B cell (primary cell): ENCODE results near the gene DYNC2I2. TPM values are rescaled to one million over a fixed set of nuclear protein-coding genes. Genes with fewer than 3 reads are reported as not detected.

Experiments
- ATAC-seq: fragments of 200-7000 bp; cut with Tn5 transposase; one replicate; pipeline ENCODE4 v1.10.0; 2021; ENCODE audit warnings: low read depth, mild to moderate bottlenecking, moderate number of reproducible peaks, moderate library complexity
- CTCF ChIA-PET: fragments of 350-600 bp; sonication (Branson Sonifier 250); formaldehyde crosslinking; loops from one replicate; lab custom pipeline; 2021; ENCODE audit warnings: antibody characterized with exemption, inconsistent platforms; lab: Charles Lee
- POLR2A ChIA-PET: fragments of 350-600 bp; sonication (Branson Sonifier 250); formaldehyde crosslinking; loops from one replicate; lab custom pipeline; 2021; ENCODE audit warnings: antibody characterized with exemption; lab: Charles Lee
- DNase-seq: peaks from one replicate; pipeline ENCODE4 v3.0.0; 2013
- H2AFZ ChIP-seq: 2 replicates; pipeline ENCODE4 v1.6.1; 2012; ENCODE audit warnings: mild to moderate bottlenecking, low read depth, low read length; ENCODE audit not compliant: insufficient read depth, poor library complexity, severe bottlenecking
- H3K27ac ChIP-seq, 2 donors: 1 replicate in 1 of 2; 2 replicates in 1 of 2; pipeline ENCODE4 v1.5.1; 2012 to 2013; ENCODE audit warnings: low read length in 2 of 2, mild to moderate bottlenecking in 2 of 2, moderate library complexity in 1 of 2
- H3K27me3 ChIP-seq, 4 experiments: fragments of 200-600 bp in 1 of 4; sonication (generic) in 1 of 4; replicated peaks in 1 of 4; 1 replicate in 2 of 4; 2 replicates in 2 of 4; pipeline versions ENCODE4 v1.6.1 to v1.7.0; 2013 to 2016; ENCODE audit warnings: low read length in 3 of 4, mild to moderate bottlenecking in 2 of 4, mixed read lengths in 1 of 4, moderate library complexity in 1 of 4; ENCODE audit not compliant: insufficient read depth in 4 of 4, control insufficient read depth in 3 of 4; ENCODE audit errors: control extremely low read depth in 1 of 4
- H3K36me3 ChIP-seq, 2 experiments: replicated peaks in 1 of 2; 1 replicate in 1 of 2; 2 replicates in 1 of 2; pipeline versions ENCODE4 v1.6.1 to v1.7.1; 2013; ENCODE audit warnings: low read length in 1 of 2; ENCODE audit not compliant: insufficient read depth in 2 of 2, control insufficient read depth in 1 of 2; ENCODE audit errors: control extremely low read depth in 1 of 2, extremely low read depth in 1 of 2
- H3K4me1 ChIP-seq, 2 donors: fragments of 200-600 bp in 1 of 2; sonication (generic) in 1 of 2; 1 replicate in 1 of 2; 2 replicates in 1 of 2; pipeline versions ENCODE4 v1.5.1 to v1.6.1; 2013 to 2017; ENCODE audit warnings: low read length in 2 of 2; ENCODE audit not compliant: control insufficient read depth in 2 of 2, insufficient read depth in 2 of 2
- H3K4me2 ChIP-seq: replicated peaks from 2 replicates; pipeline ENCODE3; 2012; ENCODE audit warnings: mild to moderate bottlenecking, low read depth, low read length; ENCODE audit not compliant: poor library complexity, severe bottlenecking
- H3K4me3 ChIP-seq, 5 experiments: fragments of 200-600 bp in 1 of 5; sonication (generic) in 1 of 5; 1 replicate in 3 of 5; 2 replicates in 2 of 5; pipeline versions ENCODE4 v1.5.1 to v1.7.0; 2011 to 2016; ENCODE audit warnings: low read length in 4 of 5, mild to moderate bottlenecking in 4 of 5, low read depth in 2 of 5, control low read depth in 1 of 5, moderate library complexity in 1 of 5; ENCODE audit not compliant: insufficient read depth in 1 of 5; ENCODE audit errors: control extremely low read depth in 1 of 5, extremely low read depth in 1 of 5
- H3K79me2 ChIP-seq: fragments of 200-600 bp; sonication (generic); one replicate; pipeline ENCODE4 v1.6.0; 2016; ENCODE audit warnings: low read length; ENCODE audit not compliant: control insufficient read depth, insufficient read depth
- H3K9ac ChIP-seq: fragments of 200-600 bp; sonication (generic); 2 replicates; pipeline ENCODE4 v1.6.1; 2017; ENCODE audit warnings: mild to moderate bottlenecking, low read length, moderate library complexity
- H3K9me3 ChIP-seq, 3 donors: one replicate each; pipeline versions ENCODE4 v1.6.1 to v1.7.1; 2013; ENCODE audit warnings: low read length in 2 of 3; ENCODE audit not compliant: control insufficient read depth in 2 of 3, insufficient read depth in 1 of 3; ENCODE audit errors: control extremely low read depth in 1 of 3
- H4K20me1 ChIP-seq: 2 replicates; pipeline ENCODE4 v1.6.0; 2012; ENCODE audit warnings: mild to moderate bottlenecking, low read length; ENCODE audit not compliant: insufficient read depth, control insufficient read depth, poor library complexity, severe bottlenecking
- H3K27ac Mint-ChIP-seq: one replicate; pipeline ENCODE4 v1.8.0; 2021; ENCODE audit warnings: mixed read lengths
- H3K27me3 Mint-ChIP-seq: one replicate; pipeline ENCODE4 v1.8.0; 2021; ENCODE audit warnings: mixed read lengths
- H3K4me1 Mint-ChIP-seq: one replicate; pipeline ENCODE4 v1.8.0; 2021; ENCODE audit warnings: mixed read lengths
- H3K4me3 Mint-ChIP-seq: one replicate; pipeline ENCODE4 v1.8.0; 2021; ENCODE audit warnings: mixed read lengths
- H3K9me3 Mint-ChIP-seq: one replicate; pipeline ENCODE4 v1.8.0; 2022; ENCODE audit warnings: mixed read lengths; ENCODE audit not compliant: insufficient read depth
- EZH2 ChIP-seq: IDR thresholded peaks from 2 replicates; pipeline ENCODE4 v1.6.1; 2012; ENCODE audit warnings: borderline replicate concordance, low read depth, mild to moderate bottlenecking, moderate library complexity, low read length; ENCODE audit not compliant: insufficient read depth, poor library complexity, severe bottlenecking
- WGBS: methylation state at CpG from one replicate; pipeline ENCODE4 v1.1.5; 2013; ENCODE audit warnings: missing lambda C conversion rate; ENCODE audit not compliant: insufficient coverage; 5-methylcytosine and 5-hydroxymethylcytosine counted together
- intact Hi-C: fragments of 100-400 bp; cut with micrococcal nuclease; formaldehyde crosslinking; loops from one replicate; pipeline ENCODE4 v1.10.0; 2022
- polyA plus RNA-seq: library from polyadenylated mRNA; depleted of rRNA; stranded (reverse); fragments of >200 nt; gene quantifications from 2 replicates; pipeline ENCODE4 v1.2.3, GENCODE V29; 2012
- total RNA-seq, 2 donors: library from RNA; stranded (reverse); fragments of 120-200 nt in 1 of 2; gene quantifications; 1 replicate in 1 of 2; 2 replicates in 1 of 2; pipeline versions ENCODE4 v1.2.3 to v1.2.4, GENCODE V29; 2013 to 2022
- TF ChIP-seq, protein P1 (sequence below): fragments of 200-600 bp; IDR thresholded peaks from one replicate; pipeline ENCODE4 v1.8.0; 2022; ENCODE audit warnings: antibody characterized with exemption, mild to moderate bottlenecking

The DYNC2I2 gene
- total and polyA plus RNA-seq, 2 donors (not counting 1 experiment from before 2014, with no cell fraction given), result 76.6 to 109 TPM

DNA sequence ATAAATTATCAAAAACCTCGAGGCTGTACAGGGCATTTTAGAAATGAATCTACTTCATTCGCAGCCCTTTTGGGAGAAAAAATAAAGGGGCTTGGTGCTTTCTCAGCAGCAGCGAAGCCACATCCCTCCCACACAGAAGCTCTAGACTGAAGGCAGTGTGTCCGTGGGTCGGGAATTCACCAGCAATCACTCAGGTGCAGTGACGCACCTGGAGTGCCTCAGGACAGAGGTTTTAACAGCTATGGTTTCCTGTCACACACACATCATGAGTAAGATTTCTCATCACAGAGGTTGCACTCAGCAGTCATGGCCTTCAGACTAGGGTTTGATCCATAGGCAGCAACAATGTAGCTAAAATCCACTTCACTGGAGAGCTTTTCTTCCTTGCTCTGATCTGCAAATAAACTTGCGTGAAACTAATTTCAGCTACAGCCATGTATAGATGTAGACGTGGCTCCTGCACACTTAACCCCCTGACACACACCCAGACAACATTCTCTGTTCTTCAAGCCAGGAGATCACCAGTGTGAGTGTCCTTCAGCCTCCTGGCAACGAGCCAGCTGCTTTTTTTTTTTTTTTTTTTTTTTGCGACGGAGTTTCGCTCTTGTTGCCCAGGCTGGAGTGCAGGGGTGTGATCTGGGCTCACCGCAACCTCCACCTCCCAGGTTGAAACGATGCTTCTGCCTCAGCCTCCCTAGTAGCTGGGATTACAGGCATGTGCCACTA, 34.8 kb downstream of the DYNC2I2 start:
- POLR2A ChIA-PET, result interaction anchor here (0.7 kb wide), 1 partner anchor 187 kb away, joined by 14 read pairs; no protein-coding TSS in a partner anchor
- intact Hi-C loops, result no loop called here
- Histone ChIP-seq H3K9ac (no peak overlapping the region), H3K4me3 (no peak overlapping the region), H3K4me1 (no peaks in the 10 kb centered on the region), H3K79me2 (no peaks in the 10 kb centered on the region), H3K27me3 (no peaks in the 10 kb centered on the region), H3K27ac (no peak overlapping the region), H3K4me2 (no peak overlapping the region), H3K9me3 (no peaks in the 10 kb centered on the region), H2AFZ (no peak overlapping the region), H3K36me3 (peaks cover 4 to 81% of the 10 kb centered on the region in 2 experiments), H4K20me1 (no peaks in the 10 kb centered on the region)
- CTCF ChIA-PET, result interaction anchor here (0.7 to 1.7 kb wide), 2 partner anchors 164 to 183 kb away, joined by 3 read pairs; no protein-coding TSS in a partner anchor
- Mint-ChIP-seq H3K9me3 (no peaks in the 10 kb centered on the region), H3K27ac (no peak overlapping the region), H3K4me1 (no peaks in the 10 kb centered on the region), H3K27me3 (no peaks in the 10 kb centered on the region), H3K4me3 (no peak overlapping the region)
- whole genome bisulfite sequencing, result 99% methylated on average over 11 of the region's 14 CpGs
- TF ChIP-seq, protein P1, sequence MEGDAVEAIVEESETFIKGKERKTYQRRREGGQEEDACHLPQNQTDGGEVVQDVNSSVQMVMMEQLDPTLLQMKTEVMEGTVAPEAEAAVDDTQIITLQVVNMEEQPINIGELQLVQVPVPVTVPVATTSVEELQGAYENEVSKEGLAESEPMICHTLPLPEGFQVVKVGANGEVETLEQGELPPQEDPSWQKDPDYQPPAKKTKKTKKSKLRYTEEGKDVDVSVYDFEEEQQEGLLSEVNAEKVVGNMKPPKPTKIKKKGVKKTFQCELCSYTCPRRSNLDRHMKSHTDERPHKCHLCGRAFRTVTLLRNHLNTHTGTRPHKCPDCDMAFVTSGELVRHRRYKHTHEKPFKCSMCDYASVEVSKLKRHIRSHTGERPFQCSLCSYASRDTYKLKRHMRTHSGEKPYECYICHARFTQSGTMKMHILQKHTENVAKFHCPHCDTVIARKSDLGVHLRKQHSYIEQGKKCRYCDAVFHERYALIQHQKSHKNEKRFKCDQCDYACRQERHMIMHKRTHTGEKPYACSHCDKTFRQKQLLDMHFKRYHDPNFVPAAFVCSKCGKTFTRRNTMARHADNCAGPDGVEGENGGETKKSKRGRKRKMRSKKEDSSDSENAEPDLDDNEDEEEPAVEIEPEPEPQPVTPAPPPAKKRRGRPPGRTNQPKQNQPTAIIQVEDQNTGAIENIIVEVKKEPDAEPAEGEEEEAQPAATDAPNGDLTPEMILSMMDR, result no peak
- no peak for TF ChIP-seq EZH2
- no peak for DNase-seq
- no peak for ATAC-seq

DNA sequence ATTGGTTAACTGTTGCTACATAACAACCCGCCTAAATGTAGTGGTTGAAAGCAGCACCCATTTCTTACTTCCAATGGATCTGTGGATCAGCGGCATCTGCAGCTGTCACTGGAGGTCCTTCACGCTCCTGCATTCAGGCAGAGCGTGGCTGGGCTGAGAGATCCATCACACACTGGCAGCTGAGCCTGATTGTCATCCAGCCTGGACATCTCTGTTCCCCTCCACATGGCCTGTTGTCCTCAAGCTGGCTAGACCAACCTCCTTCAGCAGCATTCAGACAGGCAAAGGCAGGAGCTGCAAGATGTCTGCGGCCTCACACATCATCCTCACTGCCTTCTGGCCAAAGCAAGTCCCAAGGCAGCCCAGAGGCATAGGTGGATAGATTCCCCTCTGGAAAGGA, 36.9 kb downstream of the DYNC2I2 start:
- Histone ChIP-seq H3K9me3 (no peaks in the 10 kb centered on the region), H3K9ac (no peak overlapping the region), H3K4me1 (no peaks in the 10 kb centered on the region), H3K79me2 (no peaks in the 10 kb centered on the region), H3K4me2 (no peak overlapping the region), H3K27ac (no peak overlapping the region), H3K27me3 (no peaks in the 10 kb centered on the region), H2AFZ (no peak overlapping the region), H3K4me3 (no peak overlapping the region), H4K20me1 (no peaks in the 10 kb centered on the region), H3K36me3 (peaks cover 6 to 82% of the 10 kb centered on the region in 2 experiments)
- no peaks in the 10 kb centered on the region for H3K4me1 Mint-ChIP-seq
- TF ChIP-seq, protein P1, result no peak
- TF ChIP-seq EZH2, result no peak
- ATAC-seq (no peak), DNase-seq (no peak)
- POLR2A ChIA-PET, result no interaction called here
- intact Hi-C loops, result no loop called here
- CTCF ChIA-PET, result no interaction called here
- WGBS, result 100% methylated on average over 5 of the region's 5 CpGs
- no peak overlapping the region for H3K4me3 Mint-ChIP-seq
- H3K27ac Mint-ChIP-seq, result no peak overlapping the region
- H3K9me3 Mint-ChIP-seq, result no peaks in the 10 kb centered on the region
- no peaks in the 10 kb centered on the region for H3K27me3 Mint-ChIP-seq
